Measurements from ENCODE around the gene GET3.

Gene GET3

GRCh38 chr19:12754465-12755196 is 17.3 kb downstream of the GET3 start:
- DNase-seq = no peak

DNA sequence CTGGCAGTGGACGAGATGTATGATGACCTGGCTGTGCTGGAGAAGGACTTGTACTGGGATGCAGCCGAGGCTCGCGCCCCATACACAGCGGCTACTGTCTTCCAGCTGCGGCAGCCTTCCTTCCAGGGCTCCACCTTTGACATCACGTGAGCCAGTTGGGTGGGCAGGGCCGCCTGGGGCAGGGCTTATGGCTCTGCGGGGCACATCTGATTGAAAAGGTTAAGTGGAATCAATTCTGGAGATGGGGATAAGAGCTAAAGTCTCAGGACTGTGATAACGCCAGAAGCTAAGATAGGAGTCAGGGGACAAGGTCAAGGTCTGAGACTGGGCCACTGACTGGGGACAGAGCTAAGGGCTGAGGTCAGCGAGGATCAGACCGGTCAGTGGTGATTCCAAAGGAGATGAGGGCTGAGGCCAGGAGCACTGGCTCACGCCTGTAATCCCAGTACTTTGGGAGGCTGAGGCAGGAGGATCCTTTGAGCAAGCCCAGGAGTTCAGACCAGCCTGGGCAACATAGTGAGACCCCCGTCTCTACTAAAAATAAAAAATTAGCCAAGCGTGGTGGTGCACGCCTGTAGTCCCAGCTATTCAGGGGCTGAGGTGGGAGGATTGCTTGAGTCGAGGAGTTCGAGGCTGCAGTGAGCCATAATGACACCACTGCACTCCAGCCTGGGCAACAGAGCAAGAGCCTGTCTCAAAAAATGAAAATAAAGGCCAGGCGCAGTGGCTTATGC is 19.0 kb downstream of the GET3 start:
- DNase-seq = no peak

DNA sequence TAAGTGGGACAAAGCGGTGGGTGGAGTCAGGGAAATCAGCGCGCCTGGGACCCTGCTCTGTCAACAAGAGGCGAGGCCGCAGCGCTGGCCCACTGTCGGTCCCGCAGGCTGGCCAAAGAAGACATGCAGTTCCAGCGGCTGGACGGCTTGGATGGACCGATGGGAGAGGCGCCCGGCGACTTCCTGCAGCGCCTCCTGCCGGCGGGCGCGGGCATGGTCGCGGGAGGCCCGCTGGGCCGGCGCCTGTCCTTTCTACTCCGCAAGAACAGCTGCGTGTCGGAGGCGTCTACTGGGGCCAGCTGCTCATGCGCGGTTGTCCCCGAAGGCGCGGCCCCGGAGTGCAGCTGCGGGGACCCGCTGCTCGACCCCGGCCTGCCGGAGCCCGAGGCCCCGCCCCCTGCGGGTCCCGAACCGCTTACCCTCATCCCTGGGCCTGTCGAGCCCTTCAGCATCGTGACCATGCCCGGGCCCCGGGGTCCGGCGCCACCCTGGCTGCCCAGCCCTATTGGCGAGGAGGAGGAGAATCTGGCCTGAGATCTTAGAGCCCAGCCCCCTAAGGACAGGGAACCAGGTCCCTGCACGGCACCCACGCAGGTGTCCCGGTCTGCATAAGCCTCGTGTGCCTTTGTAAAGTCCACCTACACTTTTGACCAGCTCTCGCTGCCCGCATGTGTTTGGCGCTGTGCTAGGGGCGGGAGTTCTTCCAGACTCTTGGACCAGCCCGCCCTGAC is 20.4 kb downstream of the GET3 start:
- DNase-seq = peak; percentile 71 to 79

DNA sequence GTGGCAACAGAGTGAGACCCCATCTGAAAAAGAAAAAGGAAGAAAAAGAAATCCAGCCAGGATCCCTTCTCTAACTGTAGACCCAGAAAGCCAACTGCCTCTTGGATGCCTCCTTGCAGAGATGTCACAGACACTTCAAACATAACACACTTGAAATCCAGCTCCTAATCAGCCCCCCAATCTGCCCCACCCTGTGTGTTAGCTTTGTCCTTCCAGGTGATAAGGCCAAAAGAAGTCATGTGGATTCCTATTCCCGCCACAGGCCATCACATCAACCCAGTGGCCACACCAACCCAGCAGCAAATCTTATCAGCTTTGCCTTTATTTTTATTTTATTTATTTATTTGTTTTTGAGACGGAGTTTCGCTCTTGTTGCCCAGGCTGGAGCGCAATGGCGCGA is 22.4 kb downstream of the GET3 start:
- no peak for DNase-seq

DNA sequence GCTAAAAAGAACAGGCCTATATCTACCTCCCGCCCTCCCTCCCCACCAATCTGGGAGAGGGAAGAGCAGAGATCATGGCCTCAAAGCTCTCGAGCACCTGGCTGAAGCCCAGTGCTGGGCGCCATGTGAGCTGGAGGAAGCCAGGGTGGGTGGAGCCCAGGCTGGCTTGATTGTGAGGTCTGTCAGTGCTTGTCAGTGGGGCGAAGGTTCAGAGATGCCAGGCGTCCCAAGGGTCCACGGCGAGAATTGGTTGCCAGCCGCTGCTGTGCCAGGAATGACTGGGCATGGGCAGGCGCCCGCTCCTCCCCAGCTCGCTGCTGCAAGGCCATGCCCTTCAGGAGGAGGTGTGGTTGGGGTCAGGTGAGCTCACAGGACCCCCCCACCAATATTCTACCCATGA is 25.8 kb downstream of the GET3 start:
- no peak for DNase-seq

GRCh38 chr19:12764698-12765097 is 27.4 kb downstream of the GET3 start:
- DNase-seq = no peak

DNA sequence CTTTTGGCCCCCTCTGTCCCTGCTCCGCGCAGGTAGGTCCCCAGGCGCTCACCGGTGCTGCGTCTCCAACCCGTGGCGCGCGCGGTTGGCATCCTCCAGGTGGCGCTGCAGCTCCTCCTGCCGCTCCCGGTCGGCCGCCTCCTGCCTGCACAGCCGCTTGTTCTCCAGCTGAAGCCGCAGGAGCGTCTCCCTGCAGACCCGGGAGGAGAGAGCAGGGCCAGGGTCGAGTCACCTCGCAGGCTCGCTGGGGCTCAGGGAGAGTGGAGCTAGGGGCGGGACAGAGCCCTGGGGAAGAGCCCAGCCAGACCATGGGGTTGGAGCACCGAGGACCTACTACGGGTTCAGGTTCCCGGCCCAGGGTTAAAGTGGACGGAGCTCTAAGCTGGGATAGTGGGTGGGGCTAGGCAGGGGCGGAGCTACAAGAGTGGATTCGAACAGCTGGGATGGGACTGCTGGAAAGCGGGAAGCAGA is 28.8 kb downstream of the GET3 start:
- DNase-seq = peak in 1 of 2 donors; percentile 83

- no peak for DNase-seq
Measured at GRCh38 chr19:12767150-12767549, 29.9 kb downstream of the GET3 start.

GRCh38 chr19:12767666-12768065 is 30.4 kb downstream of the GET3 start:
- DNase-seq = no peak

DNA sequence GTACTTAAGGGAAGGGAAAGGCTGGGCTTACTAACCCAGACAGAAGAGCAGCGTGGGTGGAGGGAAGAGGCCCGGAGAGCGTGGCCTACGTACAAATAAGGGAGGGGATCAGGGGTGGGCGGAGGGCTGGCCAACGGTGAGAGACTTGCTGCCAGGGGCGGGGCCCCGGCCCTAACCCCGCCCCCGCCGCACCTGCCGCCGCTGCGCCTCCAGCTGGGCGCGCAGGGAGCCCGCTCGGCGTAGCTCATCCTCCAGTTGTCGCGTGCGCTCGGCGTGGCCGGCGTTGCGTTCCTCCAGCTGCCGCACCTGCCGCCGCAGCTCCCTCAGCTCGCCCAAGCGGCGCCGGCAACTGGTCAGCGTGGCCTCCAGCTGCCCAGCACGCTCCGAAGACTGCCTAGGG is 32.4 kb downstream of the GET3 start:
- peak; percentile 65 to 69 for DNase-seq

DNA sequence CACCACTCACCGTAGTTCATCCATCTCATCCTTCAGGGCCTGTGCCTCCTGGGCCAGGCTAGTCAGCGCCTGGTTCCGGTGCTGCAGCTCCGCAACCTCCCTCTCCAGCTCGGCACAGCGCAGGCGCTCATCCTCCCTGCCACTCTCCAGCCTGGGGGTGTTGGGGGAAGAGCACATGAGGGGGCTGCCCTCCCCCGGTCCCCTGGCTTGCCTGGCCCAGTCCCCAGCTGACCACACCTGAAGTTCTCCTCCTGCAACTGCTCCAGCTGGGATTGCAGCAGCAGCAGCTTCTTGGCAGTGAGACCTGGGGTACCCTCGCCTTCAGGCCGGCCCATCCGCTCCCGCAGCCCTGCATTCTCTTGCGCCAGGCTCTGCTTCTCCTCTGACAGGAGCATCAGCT is 33.6 kb downstream of the GET3 start:
- DNase-seq = no peak

DNA sequence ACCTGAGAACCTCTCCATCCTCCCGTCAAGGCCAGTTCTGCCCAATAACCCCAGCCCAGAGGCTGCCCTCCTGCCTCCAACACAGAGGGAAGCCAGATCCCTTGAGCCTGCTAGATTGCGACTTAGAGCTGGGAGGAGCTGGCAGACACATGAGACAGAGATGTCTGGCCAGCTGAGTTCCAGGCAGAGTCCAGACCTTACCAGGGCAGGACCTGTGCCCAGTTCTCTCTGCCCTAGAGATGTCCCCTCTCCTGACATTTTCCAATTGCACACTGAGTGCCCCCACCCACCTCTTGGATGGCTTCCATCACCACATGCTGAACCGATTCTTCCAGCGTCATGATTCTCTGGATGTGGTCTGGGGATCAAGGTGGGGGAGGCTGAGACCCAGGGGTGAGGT is 35.0 kb downstream of the GET3 start:
- no peak for DNase-seq

DNA sequence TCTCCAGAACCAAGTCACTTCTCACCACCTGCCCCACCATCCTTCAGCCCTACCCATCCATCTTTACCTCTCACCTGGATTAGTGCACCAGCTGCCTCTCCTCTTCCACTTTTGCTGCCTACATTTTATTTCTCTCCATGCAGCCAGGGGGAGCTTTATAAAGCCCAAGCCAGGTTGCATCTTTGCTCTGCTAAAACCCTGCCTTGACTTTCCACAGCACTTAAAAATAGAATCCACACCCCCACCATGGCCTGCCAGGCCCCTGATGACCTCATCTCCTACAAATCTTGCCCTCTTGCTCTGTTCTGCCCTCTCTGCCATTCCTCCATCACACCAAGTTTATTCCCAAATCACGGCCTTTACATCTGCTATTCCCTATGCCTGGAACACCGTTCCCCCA is 36.3 kb downstream of the GET3 start:
- no peak for DNase-seq

GRCh38 chr19:12774588-12775555 is 37.6 kb downstream of the GET3 start, which contains the start of gene HOOK2:
Gene HOOK2, minus strand, starts transcription at chr19:12775552. Its CDS starts 103 bp downstream, at chr19:12775449.
- peak in 1 of 2 donors; percentile 34 for DNase-seq

DNA sequence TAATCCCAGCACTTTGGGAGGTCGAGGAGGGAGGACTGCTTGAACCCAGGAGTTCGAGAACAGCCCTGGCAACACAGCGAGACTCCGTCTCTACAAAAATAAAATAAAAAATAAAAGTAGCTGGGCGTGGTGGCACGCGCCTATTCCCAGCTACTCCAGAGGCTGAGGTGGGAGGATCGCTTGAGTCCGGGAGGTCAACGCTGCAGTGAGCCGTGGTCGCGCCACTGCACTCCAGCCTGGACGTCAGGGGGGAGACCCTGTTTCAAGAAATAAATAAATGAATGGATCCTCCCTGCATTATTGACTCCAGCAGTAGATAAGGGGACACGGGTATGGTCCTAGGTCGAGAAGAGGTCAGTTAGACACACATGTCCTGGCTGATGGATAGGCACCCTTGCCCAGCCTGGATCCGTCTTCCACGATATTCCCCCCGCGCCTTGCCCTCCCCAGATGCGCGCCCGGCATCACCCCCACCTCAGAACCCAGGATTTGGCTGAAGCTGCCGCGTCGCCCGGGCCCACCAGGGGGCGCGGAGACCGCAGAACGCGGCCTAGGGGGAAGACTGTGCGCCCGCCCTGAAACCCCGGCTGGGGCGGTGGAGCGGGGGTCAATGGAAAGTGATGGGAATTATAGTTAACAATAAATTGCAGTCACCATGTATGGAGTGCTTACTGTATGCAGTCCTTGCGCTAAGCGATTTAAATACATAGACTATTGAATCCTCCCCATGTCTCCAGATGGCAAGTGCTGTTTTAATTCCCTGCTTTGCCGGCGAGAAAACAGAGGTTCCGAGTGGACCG is 40.1 kb downstream of the GET3 start:
- peak; percentile 88 to 90 for DNase-seq

DNA sequence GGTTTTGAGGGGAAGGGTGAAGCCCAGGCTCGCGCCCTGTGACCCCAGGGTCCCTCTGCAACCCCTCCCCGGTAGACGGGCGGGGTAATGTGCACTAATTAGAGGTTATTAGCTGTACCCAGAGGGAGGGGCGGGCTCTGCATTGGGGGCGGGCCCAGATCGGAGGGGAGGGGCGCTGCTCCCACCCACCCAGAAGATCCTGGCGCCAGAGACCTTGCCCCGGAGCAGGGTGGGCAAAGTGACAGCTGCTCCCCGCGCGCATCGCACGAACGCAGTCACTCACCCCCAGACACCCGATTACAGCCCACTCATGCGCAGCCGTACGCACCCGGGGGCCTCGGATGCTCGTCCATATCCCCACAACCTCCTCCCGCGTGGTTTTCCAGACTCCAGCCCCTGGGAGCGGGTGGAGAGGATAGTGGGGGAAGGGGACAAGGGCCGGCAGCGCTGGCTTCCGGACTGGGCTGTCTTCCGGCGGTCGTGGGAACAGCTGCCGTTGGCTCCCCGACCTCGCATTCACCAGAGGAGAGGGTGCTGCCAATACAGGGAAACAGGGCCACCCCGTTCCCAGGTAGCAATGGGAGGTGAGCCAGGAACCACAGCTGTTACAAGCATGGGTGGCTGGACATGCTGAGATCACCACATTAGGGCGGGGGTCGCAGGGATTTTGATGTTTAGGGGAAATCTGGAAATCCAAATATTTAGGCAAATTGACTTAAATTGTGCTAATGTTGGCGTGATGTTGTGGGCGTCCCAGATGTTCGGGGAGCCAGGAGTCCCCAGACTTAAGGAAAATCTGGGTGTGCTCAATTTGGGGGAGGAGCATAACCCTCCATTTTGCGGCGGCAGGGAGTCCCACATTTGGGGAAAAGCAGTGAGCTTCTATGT is 41.0 kb downstream of the GET3 start:
- DNase-seq = peak; percentile 48 to 57

- no peak for DNase-seq
Measured at GRCh38 chr19:12778905-12779161, 41.5 kb downstream of the GET3 start.

- no peak for DNase-seq
Measured at GRCh38 chr19:12779162-12779993, 42.1 kb downstream of the GET3 start.

- DNase-seq = no peak
Measured at GRCh38 chr19:12782174-12782423, 44.8 kb downstream of the GET3 start.
